ENCODE data around the gene PKD2L2.
"Not testable (repeated sequence)": the region's sequence is repeated elsewhere in the genome, so short reads cannot be mapped to it uniquely, and the experiment has no call there.

PKD2L2 gene

GRCh38 chr5:137888863-137889759 lies at the start of gene PKD2L2:
TSS of gene PKD2L2 (plus strand) at chr5:137889457. CDS start at chr5:137889492, 35 bp downstream.
- DNase-seq: peak; percentile 90

- no peak for DNase-seq
Measured at GRCh38 chr5:137842296-137842695, 47.0 kb upstream of the PKD2L2 start.

- no peak for DNase-seq
Measured at GRCh38 chr5:137843676-137844299, 45.5 kb upstream of the PKD2L2 start.

GRCh38 chr5:137845472-137845871 lies 43.8 kb upstream of the PKD2L2 start:
- DNase-seq: no peak

GRCh38 chr5:137847687-137848086 lies 41.6 kb upstream of the PKD2L2 start:
- DNase-seq: no peak

- DNase-seq: not testable (repeated sequence)
Measured at GRCh38 chr5:137853165-137853564, 36.1 kb upstream of the PKD2L2 start.

GRCh38 chr5:137856201-137856600 lies 33.1 kb upstream of the PKD2L2 start:
- DNase-seq: no peak

GRCh38 chr5:137856916-137857862 lies 32.1 kb upstream of the PKD2L2 start:
- DNase-seq: no peak

GRCh38 chr5:137858223-137858916 lies 30.9 kb upstream of the PKD2L2 start:
- DNase-seq: no peak

- DNase-seq: no peak
Measured at GRCh38 chr5:137858954-137859353, 30.3 kb upstream of the PKD2L2 start.

GRCh38 chr5:137862251-137862650 lies 27.0 kb upstream of the PKD2L2 start:
- no peak for DNase-seq

- not testable (repeated sequence) for DNase-seq
Measured at GRCh38 chr5:137863653-137864052, 25.6 kb upstream of the PKD2L2 start.

GRCh38 chr5:137866541-137867388 lies 22.5 kb upstream of the PKD2L2 start:
- no peak for DNase-seq

- no peak for DNase-seq
Measured at GRCh38 chr5:137867664-137868063, 21.6 kb upstream of the PKD2L2 start, which contains the start of gene MYOT. TSS of gene MYOT (plus strand) at chr5:137867860. CDS start at chr5:137870652, 2,792 bp downstream.

GRCh38 chr5:137870647-137871339 lies 18.5 kb upstream of the PKD2L2 start:
- DNase-seq: no peak

- DNase-seq: no peak
Measured at GRCh38 chr5:137871571-137871970, 17.7 kb upstream of the PKD2L2 start.

- no peak for DNase-seq
Measured at GRCh38 chr5:137872466-137872865, 16.8 kb upstream of the PKD2L2 start.

- DNase-seq: no peak
Measured at GRCh38 chr5:137876101-137876500, 13.2 kb upstream of the PKD2L2 start.

- no peak for DNase-seq
Measured at GRCh38 chr5:137880313-137880712, 8.9 kb upstream of the PKD2L2 start.

- no peak for DNase-seq
Measured at GRCh38 chr5:137887831-137888230, 1.4 kb upstream of the PKD2L2 start.

- no peak for DNase-seq
Measured at GRCh38 chr5:137888466-137888862, 793 bp upstream of the PKD2L2 start.

Measured in stimulated activated CD4-positive, alpha-beta T cell treated with anti-CD3 and anti-CD28 coated beads, Interleukin-15, amount 100 ng/mL, for 24 hours (primary cell).